Measurements from ENCODE around the gene CREB5.
"Not testable (repeated sequence)": the region's sequence is repeated elsewhere in the genome, so short reads cannot be mapped to it uniquely, and the experiment has no call there.

Gene CREB5

GRCh38 chr7:28813243-28813962, 401.1 kb downstream of the CREB5 start:
- H3K4me1 ChIP-seq (ENCODE audit: insufficient read depth, low read length), result no peaks in the 10 kb centered on the region
- H3K9ac ChIP-seq (ENCODE audit: low read depth, low read length), result no peak overlapping the region
- H3K36me3 ChIP-seq (ENCODE audit: insufficient read depth, low read length), result no peaks in the 10 kb centered on the region; the same call in 1 of the 2 replicates
- H3K9me3 ChIP-seq (ENCODE audit: control insufficient read depth, insufficient read depth, low read length), result no peaks in the 10 kb centered on the region

GRCh38 chr7:28815369-28815927, 403.1 kb downstream of the CREB5 start:
- Histone ChIP-seq H3K4me1 (ENCODE audit: insufficient read depth, low read length) (no peaks in the 10 kb centered on the region), H3K9me3 (ENCODE audit: control insufficient read depth, insufficient read depth, low read length) (no peaks in the 10 kb centered on the region), H3K9ac (ENCODE audit: low read depth, low read length) (no peak overlapping the region), H3K36me3 (ENCODE audit: insufficient read depth, low read length) (no peaks in the 10 kb centered on the region; the same call in 1 of the 2 replicates)

- H3K36me3 ChIP-seq (ENCODE audit: insufficient read depth, low read length), result no peaks in the 10 kb centered on the region; the same call in 1 of the 2 replicates
- no peaks in the 10 kb centered on the region for H3K4me1 ChIP-seq (ENCODE audit: insufficient read depth, low read length)
- H3K9me3 ChIP-seq (ENCODE audit: control insufficient read depth, insufficient read depth, low read length), result no peaks in the 10 kb centered on the region
- no peak overlapping the region for H3K9ac ChIP-seq (ENCODE audit: low read depth, low read length)
Measured at GRCh38 chr7:28815928-28816373, 403.6 kb downstream of the CREB5 start.

GRCh38 chr7:28818996-28819395, 406.7 kb downstream of the CREB5 start:
- no peaks in the 10 kb centered on the region for H3K9me3 ChIP-seq (ENCODE audit: control insufficient read depth, insufficient read depth, low read length)
- H3K36me3 ChIP-seq (ENCODE audit: insufficient read depth, low read length), result no peaks in the 10 kb centered on the region
- no peak overlapping the region for H3K9ac ChIP-seq (ENCODE audit: low read depth, low read length)
- H3K4me1 ChIP-seq (ENCODE audit: insufficient read depth, low read length), result no peaks in the 10 kb centered on the region

GRCh38 chr7:28823582-28823981, 411.3 kb downstream of the CREB5 start:
- Histone ChIP-seq H3K4me1 (ENCODE audit: insufficient read depth, low read length) (no peaks in the 10 kb centered on the region), H3K9me3 (ENCODE audit: control insufficient read depth, insufficient read depth, low read length) (no peaks in the 10 kb centered on the region), H3K36me3 (ENCODE audit: insufficient read depth, low read length) (no peaks in the 10 kb centered on the region), H3K9ac (ENCODE audit: low read depth, low read length) (no peak overlapping the region)

- H3K9me3 ChIP-seq (ENCODE audit: control insufficient read depth, insufficient read depth, low read length); H3K9ac ChIP-seq (ENCODE audit: low read depth, low read length); H3K4me1 ChIP-seq (ENCODE audit: insufficient read depth, low read length); H3K36me3 ChIP-seq (ENCODE audit: insufficient read depth, low read length): not testable (repeated sequence)
Measured at GRCh38 chr7:28825817-28826448, 413.6 kb downstream of the CREB5 start.

GRCh38 chr7:28830846-28831245, 418.5 kb downstream of the CREB5 start:
- H3K9me3 ChIP-seq (ENCODE audit: control insufficient read depth, insufficient read depth, low read length), result no peaks in the 10 kb centered on the region

GRCh38 chr7:28832669-28833068, 420.4 kb downstream of the CREB5 start:
- no peaks in the 10 kb centered on the region for H3K4me1 ChIP-seq (ENCODE audit: insufficient read depth, low read length)
- H3K9ac ChIP-seq (ENCODE audit: low read depth, low read length), result no peak overlapping the region
- H3K36me3 ChIP-seq (ENCODE audit: insufficient read depth, low read length), result no peaks in the 10 kb centered on the region
- H3K9me3 ChIP-seq (ENCODE audit: control insufficient read depth, insufficient read depth, low read length), result no peaks in the 10 kb centered on the region

More at GRCh38 chr7:28830846-28831245, 418.5 kb downstream of the CREB5 start:
- no peak overlapping the region for H3K9ac ChIP-seq (ENCODE audit: low read depth, low read length)
- H3K36me3 ChIP-seq (ENCODE audit: insufficient read depth, low read length), result no peaks in the 10 kb centered on the region
- no peaks in the 10 kb centered on the region for H3K4me1 ChIP-seq (ENCODE audit: insufficient read depth, low read length)

- no peak overlapping the region for H3K9ac ChIP-seq (ENCODE audit: low read depth, low read length)
- no peaks in the 10 kb centered on the region for H3K9me3 ChIP-seq (ENCODE audit: control insufficient read depth, insufficient read depth, low read length)
- H3K36me3 ChIP-seq (ENCODE audit: insufficient read depth, low read length), result no peaks in the 10 kb centered on the region
- H3K4me1 ChIP-seq (ENCODE audit: insufficient read depth, low read length), result no peaks in the 10 kb centered on the region
Measured at GRCh38 chr7:28835800-28836199, 423.5 kb downstream of the CREB5 start.

- Histone ChIP-seq H3K36me3 (ENCODE audit: insufficient read depth, low read length) (no peaks in the 10 kb centered on the region), H3K9me3 (ENCODE audit: control insufficient read depth, insufficient read depth, low read length) (no peaks in the 10 kb centered on the region), H3K4me1 (ENCODE audit: insufficient read depth, low read length) (no peaks in the 10 kb centered on the region), H3K9ac (ENCODE audit: low read depth, low read length) (no peak overlapping the region)
Measured at GRCh38 chr7:28836716-28837115, 424.4 kb downstream of the CREB5 start.

GRCh38 chr7:28837216-28837615, 424.9 kb downstream of the CREB5 start:
- H3K4me1 ChIP-seq (ENCODE audit: insufficient read depth, low read length), result no peaks in the 10 kb centered on the region
- H3K9me3 ChIP-seq (ENCODE audit: control insufficient read depth, insufficient read depth, low read length), result no peaks in the 10 kb centered on the region
- no peaks in the 10 kb centered on the region for H3K36me3 ChIP-seq (ENCODE audit: insufficient read depth, low read length)
- H3K9ac ChIP-seq (ENCODE audit: low read depth, low read length), result no peak overlapping the region

GRCh38 chr7:28840592-28840995, 428.3 kb downstream of the CREB5 start:
- Histone ChIP-seq H3K4me1 (ENCODE audit: insufficient read depth, low read length) (no peaks in the 10 kb centered on the region), H3K9ac (ENCODE audit: low read depth, low read length) (no peak overlapping the region), H3K36me3 (ENCODE audit: insufficient read depth, low read length) (no peaks in the 10 kb centered on the region), H3K9me3 (ENCODE audit: control insufficient read depth, insufficient read depth, low read length) (no peaks in the 10 kb centered on the region)

GRCh38 chr7:28841766-28842165, 429.4 kb downstream of the CREB5 start:
- H3K9me3 ChIP-seq (ENCODE audit: control insufficient read depth, insufficient read depth, low read length), result no peaks in the 10 kb centered on the region
- no peaks in the 10 kb centered on the region for H3K4me1 ChIP-seq (ENCODE audit: insufficient read depth, low read length)
- H3K9ac ChIP-seq (ENCODE audit: low read depth, low read length), result no peak overlapping the region
- no peaks in the 10 kb centered on the region for H3K36me3 ChIP-seq (ENCODE audit: insufficient read depth, low read length)

- Histone ChIP-seq H3K9me3 (ENCODE audit: control insufficient read depth, insufficient read depth, low read length) (no peaks in the 10 kb centered on the region), H3K9ac (ENCODE audit: low read depth, low read length) (no peak overlapping the region), H3K4me1 (ENCODE audit: insufficient read depth, low read length) (no peaks in the 10 kb centered on the region), H3K36me3 (ENCODE audit: insufficient read depth, low read length) (no peaks in the 10 kb centered on the region)
Measured at GRCh38 chr7:28842769-28843295, 430.5 kb downstream of the CREB5 start.

- H3K9ac ChIP-seq (ENCODE audit: low read depth, low read length), result no peak overlapping the region
- H3K9me3 ChIP-seq (ENCODE audit: control insufficient read depth, insufficient read depth, low read length), result no peaks in the 10 kb centered on the region
- no peaks in the 10 kb centered on the region for H3K36me3 ChIP-seq (ENCODE audit: insufficient read depth, low read length)
- H3K4me1 ChIP-seq (ENCODE audit: insufficient read depth, low read length), result no peaks in the 10 kb centered on the region
Measured at GRCh38 chr7:28845106-28845505, 432.8 kb downstream of the CREB5 start.
